Right lobe of liver (tissue), 6 donors: Measurements from ENCODE around the gene TMEM236. TPM values are rescaled to one million over a fixed set of nuclear protein-coding genes. Genes with fewer than 3 reads are reported as not detected.

Experiments
- ATAC-seq, 4 donors: fragments of 200-7000 bp; cut with Tn5 transposase; one replicate each; pipeline ENCODE4 v1.9.1; 2020; ENCODE audit warnings: mild to moderate bottlenecking in 4 of 4, moderate library complexity in 4 of 4
- DNase-seq, 3 donors: peaks; one replicate each; pipeline ENCODE4 v3.0.0-alpha.2; 2020
- H3K27ac ChIP-seq, 3 donors: fragments of 200-600 bp; one replicate each; pipeline ENCODE4 v1.8.0; 2022
- H3K27me3 ChIP-seq, 2 donors: fragments of 200-600 bp; one replicate each; pipeline ENCODE4 v1.8.0; 2022
- H3K36me3 ChIP-seq, 4 donors: fragments of 200-600 bp; sonication (generic) in 1 of 4; one replicate each; pipeline versions ENCODE4 v1.5.1 to v1.8.0; 2017 to 2022; ENCODE audit warnings: control low read depth in 1 of 4
- H3K4me1 ChIP-seq, 4 donors: fragments of 200-600 bp; sonication (generic) in 1 of 4; one replicate each; pipeline versions ENCODE4 v1.5.1 to v1.8.0; 2017 to 2022; ENCODE audit warnings: control low read depth in 1 of 4
- H3K4me3 ChIP-seq, 3 donors: fragments of 200-600 bp; one replicate each; pipeline ENCODE4 v1.8.0; 2022
- H3K9me3 ChIP-seq, 4 donors: fragments of 200-600 bp; sonication (generic) in 1 of 4; one replicate each; pipeline versions ENCODE4 v1.5.1 to v1.8.0; 2017 to 2022; ENCODE audit warnings: control low read depth in 1 of 4
- CTCF ChIP-seq, 4 donors: fragments of 200-600 bp in 3 of 4; fragments of 450-650 bp in 1 of 4; IDR thresholded peaks; one replicate each; pipeline versions ENCODE4 v1.5.1 to v1.8.0; 2016 to 2022; ENCODE audit warnings: antibody characterized with exemption in 4 of 4, mild to moderate bottlenecking in 2 of 4
- POLR2A ChIP-seq: fragments of 450-650 bp; IDR thresholded peaks from one replicate; pipeline ENCODE4 v1.6.1; 2017; ENCODE audit warnings: antibody characterized with exemption, mild to moderate bottlenecking
- WGBS: methylation state at CpG from one replicate; pipeline ENCODE4 v1.1.6; 2018; ENCODE audit warnings: low coverage, low lambda C conversion rate; ENCODE audit not compliant: insufficient coverage; ENCODE audit errors: missing lambda C conversion rate; 5-methylcytosine and 5-hydroxymethylcytosine counted together
- intact Hi-C, 2 donors: fragments of 100-400 bp; cut with DNase I; formaldehyde crosslinking; loops; one replicate each; pipeline versions ENCODE4 v1.11.2 to v1.14.1; 2022
- total RNA-seq, 6 experiments: library from RNA; depleted of rRNA in 2 of 6; stranded (reverse); fragments of >200 nt in 2 of 6; fragmentation: NEBNext Ultra II Directional in 3 of 6; extraction: Animal tissue kit (Norgen Biotek cat#: 25700) in 3 of 6; gene quantifications; one replicate each; pipeline versions ENCODE4 v1.1.0 to v1.2.4, GENCODE V29; 2016 to 2023
- donor health status: DM: no; HTN: yes; CAD: no.
- donor health status: DM: no; HTN: no; CAD: no.
- donor health status: DM: no; HTN: no; CAD: no.
- donor health status: DM: no; HTN: yes; CAD: no.
- donor health status: DM: no; HTN: yes; CAD: no.

The TMEM236 gene
- total RNA-seq, 6 experiments from 2014 or later: 0.06 to 0.20 (median 0.13) TPM

GRCh38 chr10:17805330-17805729 lies 53.3 kb downstream of the TMEM236 start:
- intact Hi-C loops: no loop called here
- no peak for ATAC-seq
- Histone ChIP-seq H3K27me3 (no peaks in the 10 kb centered on the region), H3K36me3 (no peaks in the 10 kb centered on the region), H3K4me3 (no peak overlapping the region), H3K9me3 (peaks cover 0 to 3% (median 0%) of the 10 kb centered on the region in 4 donors), H3K4me1 (no peaks in the 10 kb centered on the region), H3K27ac (no peak overlapping the region)
- no peak for DNase-seq
- 63% methylated on average over 3 of the region's 3 CpGs for WGBS
- TF ChIP-seq CTCF (IDR thresholded peaks at IDR 0.05) (no peak), POLR2A (no peak)

- WGBS: 29% methylated on average over 5 of the region's 7 CpGs
- H3K27me3 ChIP-seq: no peaks in the 10 kb centered on the region
- H3K36me3 ChIP-seq: no peaks in the 10 kb centered on the region
- intact Hi-C loops: no loop called here
- ATAC-seq: peak in 1 of 4 donors; percentile 42
- no peak for TF ChIP-seq POLR2A
- TF ChIP-seq CTCF (IDR thresholded peaks at IDR 0.05): peak in 1 of 4 donors; percentile 10
- no peak overlapping the region for H3K4me3 ChIP-seq
- peaks cover 0 to 3% (median 0%) of the 10 kb centered on the region in 4 donors for H3K9me3 ChIP-seq
- no peak overlapping the region for H3K27ac ChIP-seq
- no peak for DNase-seq
- no peaks in the 10 kb centered on the region for H3K4me1 ChIP-seq
These were observed 54.0 kb downstream of the TMEM236 start for GRCh38 chr10:17805921-17806577.

GRCh38 chr10:17808971-17809841 lies 57.2 kb downstream of the TMEM236 start, which contains the start of gene MRC1:
TSS of gene MRC1 (plus strand) at chr10:17809348. CDS start at chr10:17809466, 118 bp downstream.
- TF ChIP-seq CTCF (IDR thresholded peaks at IDR 0.05) (no peak), POLR2A (no peak)
- H3K4me3 ChIP-seq: peak within 1 kb of the TSS; percentile 27 to 38 (median 33)
- WGBS: 17% methylated on average over 11 of the region's 23 CpGs
- peaks cover 0 to 3% (median 0%) of the 10 kb centered on the region in 4 donors for H3K9me3 ChIP-seq
- H3K27me3 ChIP-seq: no peaks in the 10 kb centered on the region
- peak in 2 of 3 donors; percentile 37 to 58 for DNase-seq
- intact Hi-C loops: no loop called here
- H3K4me1 ChIP-seq: no peaks in the 10 kb centered on the region
- no peaks in the 10 kb centered on the region for H3K36me3 ChIP-seq
- peak within 1 kb of the TSS; percentile 53 to 67 (median 61) for H3K27ac ChIP-seq
- peak; percentile 55 to 71 (median 70) for ATAC-seq

- Histone ChIP-seq H3K27me3 (no peaks in the 10 kb centered on the region), H3K4me1 (no peaks in the 10 kb centered on the region), H3K9me3 (no peaks in the 10 kb centered on the region), H3K27ac (peak overlapping the region; percentile 13 to 61 (median 21)), H3K4me3 (peak overlapping the region; percentile 27 to 38 (median 33)), H3K36me3 (no peaks in the 10 kb centered on the region)
- ATAC-seq (peak in 2 of 4 donors; percentile 15 to 44), DNase-seq (no peak)
- TF ChIP-seq POLR2A (no peak), CTCF (IDR thresholded peaks at IDR 0.05) (no peak)
- intact Hi-C loops: no loop called here
- WGBS: 40% methylated on average over 4 of the region's 4 CpGs
These were observed 59.3 kb downstream of the TMEM236 start for GRCh38 chr10:17811146-17811865.
